ENCODE data around the gene MED13L.

MED13L gene

DNA sequence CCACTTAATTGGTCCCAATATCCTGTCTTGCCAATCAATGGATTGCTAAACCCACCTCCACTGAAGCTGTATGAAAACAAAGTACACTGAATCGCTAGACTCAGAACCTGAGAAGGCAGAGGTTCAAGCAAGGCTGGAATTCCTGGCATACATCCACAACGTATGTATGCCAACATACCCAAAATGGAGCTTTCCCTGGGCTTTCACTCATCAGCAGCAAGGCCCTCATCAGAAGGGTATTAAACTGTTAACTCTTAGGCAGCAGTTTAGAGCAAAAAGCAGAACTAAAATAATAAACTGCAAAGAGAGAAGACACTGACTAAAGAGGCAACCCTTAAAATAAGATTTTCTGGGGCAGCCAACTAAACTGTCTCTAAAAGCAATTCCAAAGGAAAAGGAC, 13.6 kb downstream of the MED13L start:
- Histone ChIP-seq H3K4me1 (ENCODE audit: insufficient read depth, low read length) (peaks cover 42% of the 10 kb centered on the region), H4K20me1 (ENCODE audit: insufficient read depth, low read length) (peaks cover 86% of the 10 kb centered on the region)

DNA sequence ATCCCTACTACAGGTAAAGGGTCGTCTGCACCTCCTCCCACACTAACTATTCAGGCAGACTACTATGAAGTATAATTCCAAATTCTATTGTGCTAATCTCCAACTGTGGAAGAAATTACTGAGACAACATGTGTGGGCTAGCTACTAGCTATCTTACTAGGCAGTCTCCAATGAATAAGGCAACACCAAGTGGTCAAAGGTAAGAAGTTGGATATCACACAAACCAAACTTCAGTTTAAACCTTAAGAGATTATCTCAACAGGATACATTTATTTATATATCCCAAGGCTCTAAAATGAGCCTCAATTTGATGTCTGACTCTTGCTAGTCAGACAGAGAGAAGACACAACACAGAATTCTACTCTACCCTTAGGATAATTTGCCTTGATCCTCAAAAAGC, 14.1 kb downstream of the MED13L start:
- Histone ChIP-seq H3K79me2 (ENCODE audit: insufficient read depth, low read length) (peaks cover 100% of the 10 kb centered on the region), H3K4me3 (ENCODE audit: low read depth in 1 of 2, low read length in 2 of 2) (no peak overlapping the region), H2AFZ (ENCODE audit: low read depth, low read length) (no peak overlapping the region), H3K27me3 (ENCODE audit: insufficient read depth, low read length, poor library complexity) (no peaks in the 10 kb centered on the region), H3K4me2 (ENCODE audit: insufficient read depth, low read length) (no peak overlapping the region), H4K20me1 (ENCODE audit: insufficient read depth, low read length) (peaks cover 83% of the 10 kb centered on the region), H3K4me1 (ENCODE audit: insufficient read depth, low read length) (peaks cover 41% of the 10 kb centered on the region), H3K27ac (ENCODE audit: low read length) (no peak overlapping the region), H3K36me3 (ENCODE audit: insufficient read depth, low read length) (no peaks in the 10 kb centered on the region), H3K9ac (ENCODE audit: low read depth, low read length) (no peak overlapping the region), H3K9me3 (ENCODE audit: insufficient read depth, low read length, severe bottlenecking) (no peaks in the 10 kb centered on the region)
- no peak for ATAC-seq (ENCODE audit: insufficient read depth, low read depth)
- no peak for DNase-seq
- TF ChIP-seq, protein P1, sequence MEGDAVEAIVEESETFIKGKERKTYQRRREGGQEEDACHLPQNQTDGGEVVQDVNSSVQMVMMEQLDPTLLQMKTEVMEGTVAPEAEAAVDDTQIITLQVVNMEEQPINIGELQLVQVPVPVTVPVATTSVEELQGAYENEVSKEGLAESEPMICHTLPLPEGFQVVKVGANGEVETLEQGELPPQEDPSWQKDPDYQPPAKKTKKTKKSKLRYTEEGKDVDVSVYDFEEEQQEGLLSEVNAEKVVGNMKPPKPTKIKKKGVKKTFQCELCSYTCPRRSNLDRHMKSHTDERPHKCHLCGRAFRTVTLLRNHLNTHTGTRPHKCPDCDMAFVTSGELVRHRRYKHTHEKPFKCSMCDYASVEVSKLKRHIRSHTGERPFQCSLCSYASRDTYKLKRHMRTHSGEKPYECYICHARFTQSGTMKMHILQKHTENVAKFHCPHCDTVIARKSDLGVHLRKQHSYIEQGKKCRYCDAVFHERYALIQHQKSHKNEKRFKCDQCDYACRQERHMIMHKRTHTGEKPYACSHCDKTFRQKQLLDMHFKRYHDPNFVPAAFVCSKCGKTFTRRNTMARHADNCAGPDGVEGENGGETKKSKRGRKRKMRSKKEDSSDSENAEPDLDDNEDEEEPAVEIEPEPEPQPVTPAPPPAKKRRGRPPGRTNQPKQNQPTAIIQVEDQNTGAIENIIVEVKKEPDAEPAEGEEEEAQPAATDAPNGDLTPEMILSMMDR (IDR thresholded peaks at IDR 0.05; ENCODE audit: borderline replicate concordance, extremely low read depth, low read length, poor library complexity, severe bottlenecking) = no peak
- TF ChIP-seq EZH2 (IDR thresholded peaks at IDR 0.05; ENCODE audit: borderline replicate concordance, low read depth, low read length, severe bottlenecking) = no peak

More for the DNA sequence above, 13.6 kb downstream of the MED13L start:
- Histone ChIP-seq H3K4me3 (ENCODE audit: low read depth in 1 of 2, low read length in 2 of 2) (no peak overlapping the region), H3K4me2 (ENCODE audit: insufficient read depth, low read length) (no peak overlapping the region), H3K27me3 (ENCODE audit: insufficient read depth, low read length, poor library complexity) (no peaks in the 10 kb centered on the region), H3K79me2 (ENCODE audit: insufficient read depth, low read length) (peaks cover 100% of the 10 kb centered on the region), H2AFZ (ENCODE audit: low read depth, low read length) (no peak overlapping the region), H3K9me3 (ENCODE audit: insufficient read depth, low read length, severe bottlenecking) (no peaks in the 10 kb centered on the region), H3K27ac (ENCODE audit: low read length) (no peak overlapping the region), H3K36me3 (ENCODE audit: insufficient read depth, low read length) (no peaks in the 10 kb centered on the region), H3K9ac (ENCODE audit: low read depth, low read length) (no peak overlapping the region)
- no peak for ATAC-seq (ENCODE audit: insufficient read depth, low read depth)
- no peak for DNase-seq
- TF ChIP-seq, protein P1 (IDR thresholded peaks at IDR 0.05; ENCODE audit: borderline replicate concordance, extremely low read depth, low read length, poor library complexity, severe bottlenecking) = no peak
- TF ChIP-seq EZH2 (IDR thresholded peaks at IDR 0.05; ENCODE audit: borderline replicate concordance, low read depth, low read length, severe bottlenecking) = no peak

DNA sequence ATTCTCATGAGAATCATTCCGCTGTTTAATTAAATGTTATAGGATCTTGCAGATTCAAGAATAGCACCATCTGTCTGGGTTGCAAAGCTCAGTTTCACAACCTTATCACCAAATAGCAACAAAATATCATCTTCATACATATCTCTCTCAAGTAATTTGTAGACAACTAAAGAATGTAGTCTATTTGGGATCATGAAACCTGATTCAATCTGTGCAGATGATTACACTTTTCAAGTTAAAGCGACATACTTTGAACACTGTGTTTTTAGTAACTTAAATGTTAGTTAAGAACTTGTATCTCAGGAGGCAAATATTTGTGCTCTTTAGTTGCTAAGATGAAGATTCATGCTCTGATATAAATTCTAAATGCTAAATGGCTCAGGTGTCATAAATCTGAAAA, 14.8 kb downstream of the MED13L start:
- TF ChIP-seq, protein P1 (IDR thresholded peaks at IDR 0.05; ENCODE audit: borderline replicate concordance, extremely low read depth, low read length, poor library complexity, severe bottlenecking) = no peak
- TF ChIP-seq EZH2 (IDR thresholded peaks at IDR 0.05; ENCODE audit: borderline replicate concordance, low read depth, low read length, severe bottlenecking) = no peak
- Histone ChIP-seq H4K20me1 (ENCODE audit: insufficient read depth, low read length) (peaks cover 81% of the 10 kb centered on the region), H3K4me3 (ENCODE audit: low read depth in 1 of 2, low read length in 2 of 2) (no peak overlapping the region), H3K27ac (ENCODE audit: low read length) (no peak overlapping the region), H3K9ac (ENCODE audit: low read depth, low read length) (no peak overlapping the region), H3K4me2 (ENCODE audit: insufficient read depth, low read length) (no peak overlapping the region), H3K4me1 (ENCODE audit: insufficient read depth, low read length) (peaks cover 37% of the 10 kb centered on the region), H3K9me3 (ENCODE audit: insufficient read depth, low read length, severe bottlenecking) (no peaks in the 10 kb centered on the region), H2AFZ (ENCODE audit: low read depth, low read length) (no peak overlapping the region), H3K79me2 (ENCODE audit: insufficient read depth, low read length) (peaks cover 100% of the 10 kb centered on the region), H3K27me3 (ENCODE audit: insufficient read depth, low read length, poor library complexity) (no peaks in the 10 kb centered on the region), H3K36me3 (ENCODE audit: insufficient read depth, low read length) (no peaks in the 10 kb centered on the region)
- DNase-seq (no peak), ATAC-seq (ENCODE audit: insufficient read depth, low read depth) (no peak)

Data from DND-41 (cell line).